Measurements from ENCODE around the gene RIMS4.

RIMS4 gene

GRCh38 chr20:44703956-44704488 is 106.3 kb downstream of the RIMS4 start:
- H3K4me3 ChIP-seq (ENCODE audit: low read depth, low read length): no peak overlapping the region

- no peak overlapping the region for H3K4me3 ChIP-seq (ENCODE audit: low read depth, low read length)
Observed at GRCh38 chr20:44703183-44703925, 107.0 kb downstream of the RIMS4 start.

- no peak overlapping the region for H3K4me3 ChIP-seq (ENCODE audit: low read depth, low read length)
Observed at GRCh38 chr20:44702776-44703175, 107.6 kb downstream of the RIMS4 start.

- no peak overlapping the region for H3K4me3 ChIP-seq (ENCODE audit: low read depth, low read length)
Observed at GRCh38 chr20:44701858-44702256, 108.5 kb downstream of the RIMS4 start.

All from iPS-11a (cell line).